Neuronal stem cell (in vitro differentiated cells): Measurements from ENCODE around the gene EFCAB7.

Source experiments
- DNase-seq: peaks from one replicate; pipeline ENCODE4 v3.0.0-alpha.2; 2013; ENCODE audit warnings: low spot score
- H2AFZ ChIP-seq: one replicate; pipeline ENCODE4 v1.6.1; 2013; ENCODE audit warnings: mild to moderate bottlenecking, low read length, inconsistent platforms
- H2AK5ac ChIP-seq: 2 replicates; pipeline ENCODE4 v1.6.1; 2013; ENCODE audit warnings: low read depth, mild to moderate bottlenecking, inconsistent platforms, low read length, moderate library complexity, mixed read lengths
- H2BK120ac ChIP-seq: 2 replicates; pipeline ENCODE4 v1.6.1; 2013; ENCODE audit warnings: low read depth, mild to moderate bottlenecking, inconsistent platforms, low read length, moderate library complexity, mixed read lengths
- H2BK12ac ChIP-seq: one replicate; pipeline ENCODE4 v1.6.1; 2013; ENCODE audit warnings: low read length, inconsistent platforms
- H2BK15ac ChIP-seq: 2 replicates; pipeline ENCODE4 v1.6.1; 2013; ENCODE audit warnings: mild to moderate bottlenecking, low read length, inconsistent platforms, mixed read lengths
- H2BK5ac ChIP-seq: one replicate; pipeline ENCODE4 v1.6.1; 2013; ENCODE audit warnings: inconsistent platforms, mild to moderate bottlenecking, low read length, moderate library complexity
- H3K14ac ChIP-seq: one replicate; pipeline ENCODE4 v1.6.1; 2013; ENCODE audit warnings: low read length, inconsistent platforms
- H3K18ac ChIP-seq: 2 replicates; pipeline ENCODE4 v1.6.1; 2013; ENCODE audit warnings: low read length, inconsistent platforms
- H3K23ac ChIP-seq: 2 replicates; pipeline ENCODE4 v1.6.1; 2013; ENCODE audit warnings: low read depth, mild to moderate bottlenecking, mixed read lengths, low read length, inconsistent platforms; ENCODE audit not compliant: poor library complexity
- H3K27ac ChIP-seq: replicated peaks from 3 replicates; pipeline ENCODE4 v1.5.1; 2013; ENCODE audit warnings: low read length, inconsistent platforms
- H3K27me3 ChIP-seq, 3 experiments: 2 replicates each; pipeline ENCODE4 v1.6.1; 2013; ENCODE audit warnings: low read length in 3 of 3, mild to moderate bottlenecking in 2 of 3, inconsistent platforms in 1 of 3, low read depth in 1 of 3, mixed read lengths in 1 of 3, moderate library complexity in 1 of 3; ENCODE audit not compliant: control insufficient read depth in 3 of 3, insufficient read depth in 3 of 3
- H3K36me3 ChIP-seq, 2 donors: replicated peaks in 1 of 2; 2 replicates each; pipeline ENCODE4 v1.6.1; 2013; ENCODE audit warnings: low read length in 2 of 2; ENCODE audit not compliant: control insufficient read depth in 2 of 2, insufficient read depth in 2 of 2
- H3K4ac ChIP-seq: 2 replicates; pipeline ENCODE4 v1.6.1; 2013; ENCODE audit warnings: inconsistent platforms, mild to moderate bottlenecking, low read length, moderate library complexity
- H3K4me1 ChIP-seq, 2 donors: 1 replicate in 1 of 2; 2 replicates in 1 of 2; pipeline ENCODE4 v1.6.1; 2013; ENCODE audit warnings: low read length in 2 of 2, low read depth in 1 of 2; ENCODE audit not compliant: control insufficient read depth in 2 of 2, insufficient read depth in 1 of 2
- H3K4me2 ChIP-seq: one replicate; pipeline ENCODE4 v1.6.1; 2013; ENCODE audit warnings: mild to moderate bottlenecking, low read length, inconsistent platforms; ENCODE audit not compliant: insufficient read depth, poor library complexity, severe bottlenecking
- H3K4me3 ChIP-seq, 2 donors: 2 replicates each; pipeline ENCODE4 v1.5.1; 2013; ENCODE audit warnings: low read length in 2 of 2, mild to moderate bottlenecking in 2 of 2, inconsistent platforms in 1 of 2, moderate library complexity in 1 of 2
- H3K79me1 ChIP-seq: one replicate; pipeline ENCODE4 v1.6.1; 2013; ENCODE audit warnings: low read depth, mild to moderate bottlenecking, inconsistent platforms, low read length, moderate library complexity
- H3K9ac ChIP-seq: one replicate; pipeline ENCODE4 v1.6.1; 2013; ENCODE audit warnings: mild to moderate bottlenecking, low read depth, low read length, inconsistent platforms; ENCODE audit not compliant: poor library complexity
- H3K9me3 ChIP-seq, 2 donors: replicated peaks in 1 of 2; 2 replicates each; pipeline versions ENCODE3 to v1.6.1; 2013; ENCODE audit warnings: low read length in 2 of 2, mild to moderate bottlenecking in 2 of 2, inconsistent platforms in 1 of 2, low read depth in 1 of 2, mixed read lengths in 1 of 2, moderate library complexity in 1 of 2; ENCODE audit not compliant: control insufficient read depth in 2 of 2, insufficient read depth in 1 of 2
- H4K8ac ChIP-seq: one replicate; pipeline ENCODE4 v1.6.1; 2013; ENCODE audit warnings: low read depth, mild to moderate bottlenecking, inconsistent platforms, low read length, moderate library complexity
- H4K91ac ChIP-seq: one replicate; pipeline ENCODE4 v1.6.1; 2013; ENCODE audit warnings: low read length, low read depth, mild to moderate bottlenecking, inconsistent platforms; ENCODE audit not compliant: poor library complexity
- WGBS, 2 donors: extraction: QIAGEN DNeasy Blood & Tissue Kit; methylation state at CpG; one replicate each; pipeline ENCODE4 v1.1.7; 2013; ENCODE audit warnings: missing lambda C conversion rate in 2 of 2, mixed read lengths in 1 of 2; ENCODE audit not compliant: insufficient read length in 2 of 2, insufficient replicate concordance in 1 of 2; ENCODE audit errors: extremely low coverage in 2 of 2; 5-methylcytosine and 5-hydroxymethylcytosine counted together

The EFCAB7 gene

GRCh38 chr1:63602629-63603028 lies 79.3 kb downstream of the EFCAB7 start:
- H3K4me3 ChIP-seq, result no peak overlapping the region
- H2AK5ac ChIP-seq, result no peak overlapping the region
- no peak for DNase-seq
- H3K14ac ChIP-seq, result no peak overlapping the region
- H2BK15ac ChIP-seq, result no peak overlapping the region
- H2BK120ac ChIP-seq, result no peak overlapping the region
- no peak overlapping the region for H3K9ac ChIP-seq
- H4K91ac ChIP-seq, result no peak overlapping the region
- no peaks in the 10 kb centered on the region for H3K27me3 ChIP-seq
- H3K18ac ChIP-seq, result no peak overlapping the region
- no peaks in the 10 kb centered on the region for H3K4me1 ChIP-seq
- H3K23ac ChIP-seq, result no peak overlapping the region
- no peak overlapping the region for H3K4ac ChIP-seq
- H2BK12ac ChIP-seq, result no peak overlapping the region
- H2AFZ ChIP-seq, result no peak overlapping the region
- H3K79me1 ChIP-seq, result no peaks in the 10 kb centered on the region
- no peak overlapping the region for H4K8ac ChIP-seq
- H3K36me3 ChIP-seq, result no peaks in the 10 kb centered on the region
- H3K27ac ChIP-seq, result no peak overlapping the region
- no peaks in the 10 kb centered on the region for H3K9me3 ChIP-seq
- H3K4me2 ChIP-seq, result no peak overlapping the region
- no CpG with 5 or more reads among the region's 5 CpGs for WGBS, 2 donors
- no peak overlapping the region for H2BK5ac ChIP-seq

GRCh38 chr1:63603810-63604209 lies 80.5 kb downstream of the EFCAB7 start:
- H2BK120ac ChIP-seq, result no peak overlapping the region
- no peak overlapping the region for H2AFZ ChIP-seq
- no peak overlapping the region for H3K18ac ChIP-seq
- no peak for DNase-seq
- no peaks in the 10 kb centered on the region for H3K4me1 ChIP-seq
- no peaks in the 10 kb centered on the region for H3K79me1 ChIP-seq
- H4K91ac ChIP-seq, result no peak overlapping the region
- no peak overlapping the region for H2BK15ac ChIP-seq
- H3K9ac ChIP-seq, result no peak overlapping the region
- H2AK5ac ChIP-seq, result no peak overlapping the region
- no CpG with 5 or more reads among the region's 3 CpGs for WGBS, 2 donors
- no peak overlapping the region for H2BK12ac ChIP-seq
- no peak overlapping the region for H3K14ac ChIP-seq
- H3K4me2 ChIP-seq, result no peak overlapping the region
- H3K36me3 ChIP-seq, result no peaks in the 10 kb centered on the region
- no peak overlapping the region for H2BK5ac ChIP-seq
- H3K27me3 ChIP-seq, result no peaks in the 10 kb centered on the region
- H3K4ac ChIP-seq, result no peak overlapping the region
- H3K23ac ChIP-seq, result no peak overlapping the region
- H3K27ac ChIP-seq, result no peak overlapping the region
- no peak overlapping the region for H3K4me3 ChIP-seq
- H3K9me3 ChIP-seq, result no peaks in the 10 kb centered on the region
- no peak overlapping the region for H4K8ac ChIP-seq

- Histone ChIP-seq H2BK15ac (no peak overlapping the region), H2BK120ac (no peak overlapping the region), H2AK5ac (no peak overlapping the region), H3K4me2 (no peak overlapping the region), H4K8ac (no peak overlapping the region), H2BK5ac (no peak overlapping the region), H3K9me3 (no peaks in the 10 kb centered on the region), H3K18ac (no peak overlapping the region), H2BK12ac (no peak overlapping the region), H3K14ac (no peak overlapping the region), H4K91ac (no peak overlapping the region), H3K4me3 (no peak overlapping the region), H3K36me3 (no peaks in the 10 kb centered on the region), H2AFZ (no peak overlapping the region), H3K4ac (no peak overlapping the region), H3K27me3 (no peaks in the 10 kb centered on the region), H3K9ac (no peak overlapping the region), H3K4me1 (peaks cover 3 to 4% of the 10 kb centered on the region in 2 donors), H3K27ac (no peak overlapping the region), H3K23ac (no peak overlapping the region), H3K79me1 (no peaks in the 10 kb centered on the region)
- WGBS, 2 donors, result no CpG with 5 or more reads among the region's 7 CpGs
- no peak for DNase-seq
These were observed 84.0 kb downstream of the EFCAB7 start for GRCh38 chr1:63607322-63607721.

- no peaks in the 10 kb centered on the region for H3K36me3 ChIP-seq
- H3K4me1 ChIP-seq, result peaks cover 3 to 13% of the 10 kb centered on the region in 2 donors
- peak; percentile 29 for DNase-seq
- no peak overlapping the region for H3K23ac ChIP-seq
- no peaks in the 10 kb centered on the region for H3K9me3 ChIP-seq
- no peak overlapping the region for H2BK120ac ChIP-seq
- H3K9ac ChIP-seq, result no peak overlapping the region
- H4K8ac ChIP-seq, result no peak overlapping the region
- no peak overlapping the region for H2AFZ ChIP-seq
- H2BK12ac ChIP-seq, result no peak overlapping the region
- H2BK15ac ChIP-seq, result no peak overlapping the region
- no peak overlapping the region for H3K18ac ChIP-seq
- no peak overlapping the region for H3K4me3 ChIP-seq
- no peak overlapping the region for H3K4ac ChIP-seq
- H3K14ac ChIP-seq, result no peak overlapping the region
- H2AK5ac ChIP-seq, result no peak overlapping the region
- no peak overlapping the region for H3K4me2 ChIP-seq
- no CpG with 5 or more reads among the region's 3 CpGs for WGBS, 2 donors
- no peaks in the 10 kb centered on the region for H3K27me3 ChIP-seq
- H3K79me1 ChIP-seq, result no peaks in the 10 kb centered on the region
- H2BK5ac ChIP-seq, result no peak overlapping the region
- H3K27ac ChIP-seq, result peak overlapping the region; percentile 2
- no peak overlapping the region for H4K91ac ChIP-seq
These were observed 87.9 kb downstream of the EFCAB7 start for GRCh38 chr1:63611231-63611630.
